GM21619 (cell line): Measurements from ENCODE around the gene ATXN1.
"Not testable (repeated sequence)": the region's sequence is repeated elsewhere in the genome, so short reads cannot be mapped to it uniquely, and the experiment has no call there.

Experiments
- ATAC-seq: cut with Tn5 transposase; IDR thresholded peaks from one replicate; pipeline ENCODE4 v1.9.1; 2021; ENCODE audit not compliant: unreplicated experiment

The ATXN1 gene

GRCh38 chr6:16272201-16272600 lies 489.1 kb downstream of the ATXN1 start:
- no peak for ATAC-seq

DNA sequence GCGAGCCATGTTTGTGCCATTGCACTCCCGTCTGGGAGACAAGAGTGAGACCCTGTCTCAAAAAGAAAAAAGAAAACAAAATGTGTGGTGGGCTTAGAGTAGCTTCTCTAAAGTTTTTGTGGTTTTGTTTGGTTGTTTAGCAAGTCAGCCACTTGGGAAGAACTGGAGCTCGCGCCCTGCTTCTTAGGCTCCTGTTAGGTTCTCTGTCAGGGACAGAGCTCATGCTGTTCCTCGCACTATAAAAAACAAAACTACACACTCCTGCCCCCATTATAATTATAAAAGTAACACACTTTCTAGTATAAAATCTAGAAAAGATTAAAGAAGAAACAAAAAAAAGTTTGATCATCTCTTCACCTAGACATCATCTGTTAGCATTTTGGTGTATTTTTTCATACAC lies 489.8 kb downstream of the ATXN1 start:
- ATAC-seq = no peak

- no peak for ATAC-seq
Observed at GRCh38 chr6:16270178-16270794, 491.0 kb downstream of the ATXN1 start.

GRCh38 chr6:16269442-16270070 lies 491.7 kb downstream of the ATXN1 start:
- ATAC-seq = not testable (repeated sequence)

DNA sequence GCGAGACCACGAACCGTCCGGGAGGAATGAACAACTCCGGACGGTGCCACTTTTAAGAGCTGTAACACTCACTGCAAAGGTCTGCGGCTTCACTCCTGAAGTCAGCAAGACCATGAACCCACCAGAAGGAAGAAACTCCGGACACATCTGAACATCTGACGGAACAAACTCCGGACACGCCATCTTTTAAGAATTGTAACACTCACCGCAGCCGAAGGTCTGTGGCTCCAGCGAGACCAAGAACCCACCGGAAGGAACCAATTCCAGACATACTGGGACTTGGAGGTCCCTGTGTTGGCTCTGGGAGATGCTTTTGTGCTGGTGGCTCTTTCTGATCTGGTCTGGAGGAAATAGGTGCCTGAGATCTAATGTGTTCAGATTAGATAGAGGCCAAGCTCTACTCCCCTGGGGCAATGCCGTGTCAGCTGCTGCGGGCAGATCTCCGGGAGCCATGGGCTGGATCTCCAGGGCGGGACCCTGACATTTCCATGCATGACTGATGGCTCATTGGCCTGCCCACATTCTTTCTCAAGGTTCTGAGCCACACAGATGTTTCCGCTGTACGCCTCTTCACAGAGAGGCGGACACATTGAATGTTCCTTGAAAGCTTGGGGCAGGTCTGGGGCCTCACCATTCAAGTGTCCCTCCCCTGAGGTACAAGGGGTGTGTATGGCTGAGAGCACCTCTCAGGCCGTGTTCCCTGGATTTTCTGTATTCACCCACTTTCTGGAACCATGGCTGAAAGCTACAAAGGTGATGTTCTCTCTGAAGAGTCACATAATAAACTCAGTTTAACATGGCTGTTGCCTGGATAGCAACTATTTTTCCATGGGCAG lies 493.6 kb downstream of the ATXN1 start:
- no peak for ATAC-seq

GRCh38 chr6:16265351-16266341 lies 495.6 kb downstream of the ATXN1 start:
- ATAC-seq = no peak

- ATAC-seq = no peak
Observed at GRCh38 chr6:16264785-16265184, 496.5 kb downstream of the ATXN1 start.

- ATAC-seq = not testable (repeated sequence)
Observed at GRCh38 chr6:16263464-16264099, 497.7 kb downstream of the ATXN1 start.

GRCh38 chr6:16262773-16263172 lies 498.5 kb downstream of the ATXN1 start:
- ATAC-seq = not testable (repeated sequence)

DNA sequence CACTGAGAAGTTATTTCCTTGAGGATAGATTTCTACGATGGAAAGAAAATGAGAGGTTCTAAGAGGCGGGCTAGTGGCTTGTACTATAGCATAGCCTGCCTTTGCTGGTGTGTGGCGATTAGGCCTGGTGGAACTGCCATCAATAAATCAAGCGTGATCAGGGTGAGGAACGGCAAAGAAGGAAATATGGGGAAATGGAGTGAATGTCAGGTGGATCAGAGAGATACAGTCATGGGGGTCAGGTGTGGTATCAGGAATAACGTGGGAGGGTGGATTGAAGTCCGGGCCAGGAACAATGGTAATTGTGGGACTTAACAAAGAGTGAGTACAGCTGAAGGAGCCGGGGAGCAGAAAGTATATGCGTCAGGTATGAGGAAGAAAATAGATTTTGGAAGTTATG lies 500.7 kb downstream of the ATXN1 start:
- not testable (repeated sequence) for ATAC-seq

DNA sequence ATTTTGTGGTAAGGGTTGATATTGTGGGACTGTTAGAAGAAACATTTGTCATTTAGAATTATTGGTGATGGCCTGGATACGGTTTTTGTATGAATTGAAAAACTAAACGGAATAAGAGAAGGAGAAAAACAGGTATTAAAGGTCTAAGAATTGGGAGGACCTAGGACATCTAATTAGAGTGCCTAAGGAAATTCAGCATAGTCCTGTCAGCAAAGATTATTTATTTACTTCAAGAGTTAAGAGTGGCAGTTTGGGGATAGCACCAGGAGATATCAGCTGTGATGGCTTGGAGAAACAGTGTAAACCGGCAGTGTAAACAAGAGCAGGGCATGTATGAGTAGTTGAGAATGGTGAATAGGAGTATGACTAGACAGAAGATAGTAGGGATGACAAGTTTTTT lies 501.7 kb downstream of the ATXN1 start:
- not testable (repeated sequence) for ATAC-seq

- no peak for ATAC-seq
Observed at GRCh38 chr6:16258709-16259075, 502.6 kb downstream of the ATXN1 start.

GRCh38 chr6:16257999-16258708 lies 503.1 kb downstream of the ATXN1 start:
- no peak for ATAC-seq

GRCh38 chr6:16256781-16257180 lies 504.5 kb downstream of the ATXN1 start:
- ATAC-seq = no peak

GRCh38 chr6:16254535-16254934 lies 506.7 kb downstream of the ATXN1 start:
- no peak for ATAC-seq

DNA sequence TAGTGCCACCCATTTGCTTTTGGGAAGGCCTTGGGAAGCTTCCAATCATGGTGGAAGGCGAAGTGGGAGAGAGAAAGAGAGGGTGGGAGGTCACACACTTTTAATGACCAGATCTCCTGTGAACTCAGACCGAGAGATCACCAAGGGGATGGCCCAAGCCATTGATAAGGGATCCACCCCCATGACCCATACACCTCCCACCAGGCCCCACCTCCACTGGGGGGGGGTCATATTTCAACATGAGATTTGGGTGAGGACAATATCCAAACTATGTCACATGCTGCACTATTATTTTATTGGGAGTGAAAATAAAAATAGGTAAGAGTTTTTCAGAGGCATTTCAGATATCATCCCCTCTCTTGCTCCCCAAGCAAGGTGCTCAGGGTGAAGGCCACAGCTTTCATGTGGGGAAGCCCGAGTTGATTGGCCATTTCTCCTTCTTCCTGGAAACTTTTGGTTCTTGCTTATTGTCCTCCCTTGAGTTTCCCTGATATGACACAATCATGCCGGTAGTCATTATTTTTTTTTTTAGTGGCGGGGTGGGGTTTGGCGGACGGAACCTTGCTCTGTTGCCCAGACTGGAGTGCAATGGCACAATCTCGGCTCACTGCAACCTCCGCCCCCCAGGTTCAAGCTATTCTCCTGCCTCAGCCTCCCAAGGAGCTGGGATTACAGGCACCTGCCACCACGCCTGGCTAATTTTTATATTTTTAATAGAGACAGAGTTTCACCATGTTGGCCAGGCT lies 507.7 kb downstream of the ATXN1 start:
- no peak for ATAC-seq

DNA sequence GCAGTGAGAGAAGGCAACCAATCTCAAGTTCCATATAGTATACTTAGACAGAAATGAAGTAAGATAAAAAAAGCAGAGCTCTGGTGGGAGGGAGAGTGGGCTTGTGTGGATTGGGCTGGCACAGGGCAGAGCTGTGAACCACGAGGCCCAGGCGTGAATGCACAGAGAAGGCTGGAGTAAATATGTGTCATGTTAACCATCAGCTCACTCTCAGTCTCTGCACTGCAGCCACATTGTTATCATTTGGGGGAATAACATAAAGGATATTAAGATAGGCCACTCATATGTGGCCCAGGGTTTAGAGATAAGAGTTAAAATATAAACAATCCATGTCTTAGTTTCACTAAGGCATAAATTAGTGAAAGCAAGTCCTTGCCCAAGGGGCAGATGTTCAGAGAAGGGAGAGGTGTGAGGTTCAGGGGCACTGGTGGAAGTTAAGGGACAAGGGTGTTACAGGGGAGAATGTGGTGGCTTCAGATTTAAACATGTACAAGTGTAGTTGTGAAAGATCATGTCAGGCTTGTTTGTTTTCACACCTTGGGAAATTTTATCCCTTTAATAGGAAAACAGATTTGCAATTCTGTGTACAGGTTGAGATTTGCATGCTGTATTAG lies 508.5 kb downstream of the ATXN1 start:
- ATAC-seq = no peak

GRCh38 chr6:16251706-16252105 lies 509.6 kb downstream of the ATXN1 start:
- ATAC-seq = no peak

DNA sequence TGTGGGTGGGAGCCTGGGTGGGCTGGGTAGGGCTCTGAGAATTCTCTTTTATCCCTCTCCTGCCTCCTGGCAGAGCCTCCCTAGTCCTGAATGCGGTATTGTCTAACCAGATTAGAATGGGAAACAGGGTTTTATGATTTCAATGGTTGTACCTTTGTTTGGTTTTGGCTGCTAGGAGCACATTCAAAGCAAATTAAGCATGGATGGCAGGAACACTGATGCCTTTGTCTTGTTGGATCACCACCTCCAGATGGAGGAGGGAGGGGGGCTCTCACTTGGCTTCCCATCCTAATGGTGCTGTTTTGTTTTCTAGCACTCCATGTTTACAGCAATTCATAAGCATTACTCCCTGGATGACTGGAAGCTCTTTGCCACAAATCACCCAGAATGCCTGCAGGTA lies 511.3 kb downstream of the ATXN1 start:
- ATAC-seq = no peak
